Activated T-cell treated with anti-CD3 and anti-CD28 coated beads for 48 hours (primary cell): ENCODE results near the gene IGF1R.
A peak's percentile ranks its signal among the peaks of the same experiment; 100 is the strongest.

Experiments used
- DNase-seq: peaks from one replicate; pipeline ENCODE4 v3.0.0-alpha.2; 2020; ENCODE audit warnings: low read depth

Gene IGF1R

DNA sequence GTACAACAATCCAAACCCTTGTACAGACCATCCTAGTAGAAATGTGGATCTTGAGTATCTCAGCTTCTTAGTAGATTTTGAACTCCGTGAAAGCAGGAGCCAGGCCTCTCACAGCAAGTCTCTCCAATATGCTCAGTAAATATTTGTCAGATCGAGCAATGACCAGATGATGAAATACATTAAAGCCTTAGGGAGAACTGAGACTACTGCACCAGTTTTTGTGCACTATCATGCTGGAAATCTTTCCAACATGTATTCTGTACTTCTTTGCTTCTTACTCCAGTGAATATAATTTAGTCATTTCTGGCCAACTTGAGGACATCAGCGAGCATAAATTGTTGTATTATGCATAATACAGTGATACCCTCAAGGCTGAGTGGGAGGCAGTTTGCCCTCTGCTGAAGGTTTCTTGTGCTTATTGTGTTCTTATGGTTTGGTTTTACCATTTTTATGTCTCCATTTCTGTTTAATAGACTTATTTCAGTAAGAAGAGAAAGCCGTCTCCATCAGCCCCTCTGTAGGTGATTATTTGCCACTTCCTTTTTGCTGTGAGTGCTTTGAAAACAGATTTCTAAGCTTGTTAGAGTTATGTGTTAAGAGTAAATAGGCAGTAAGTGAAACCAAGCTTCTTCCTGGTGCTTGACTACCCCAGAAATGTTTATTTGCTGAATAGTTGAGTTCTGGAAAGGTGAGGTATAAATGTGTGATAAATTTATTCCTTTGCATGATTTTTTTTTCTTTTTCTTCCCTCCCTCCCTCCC, 212.1 kb downstream of the IGF1R start:
- DNase-seq = no peak

DNA sequence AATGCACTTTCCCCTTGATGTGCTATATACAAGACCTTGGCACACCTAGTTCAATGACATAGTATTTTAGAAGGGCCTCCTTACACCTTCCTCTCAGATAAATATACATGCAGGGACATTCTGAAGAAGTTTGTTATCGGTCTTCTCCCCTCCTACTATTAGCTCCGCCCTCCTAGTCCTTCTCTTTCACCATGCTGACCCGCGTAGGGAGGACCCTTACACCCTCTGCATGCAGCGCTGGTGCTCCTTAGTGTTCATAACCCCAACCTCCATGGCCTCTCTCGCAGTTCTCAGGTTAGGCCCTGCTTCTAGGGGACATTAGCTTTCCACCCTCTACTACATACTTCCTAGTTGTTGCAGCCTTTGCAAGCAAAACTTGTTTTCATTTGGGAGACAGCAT, 212.8 kb downstream of the IGF1R start:
- no peak for DNase-seq

DNA sequence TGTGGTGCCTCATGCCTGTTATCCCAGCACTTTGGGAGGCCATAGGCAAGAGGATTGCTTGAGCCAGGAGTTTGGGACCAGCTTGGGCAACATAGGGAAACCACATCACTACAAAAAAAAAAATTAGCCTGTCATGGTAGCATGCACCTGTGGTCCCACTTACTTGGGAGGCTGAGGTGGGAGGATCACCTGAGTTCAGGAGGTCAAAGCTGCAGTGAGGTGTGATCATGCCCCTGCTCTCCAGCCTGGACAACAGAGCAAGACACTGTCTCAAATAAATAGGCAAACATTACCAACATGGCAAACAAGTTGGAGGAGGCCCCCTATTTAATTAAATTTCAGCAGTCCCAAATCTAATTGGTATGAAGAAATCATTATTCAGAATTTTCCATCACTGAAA, 215.6 kb downstream of the IGF1R start:
- DNase-seq = no peak

GRCh38 chr15:98865397-98866339, 217.3 kb downstream of the IGF1R start:
- peak; percentile 66 for DNase-seq

- no peak for DNase-seq
Observed at GRCh38 chr15:98866511-98866910, 218.2 kb downstream of the IGF1R start.

DNA sequence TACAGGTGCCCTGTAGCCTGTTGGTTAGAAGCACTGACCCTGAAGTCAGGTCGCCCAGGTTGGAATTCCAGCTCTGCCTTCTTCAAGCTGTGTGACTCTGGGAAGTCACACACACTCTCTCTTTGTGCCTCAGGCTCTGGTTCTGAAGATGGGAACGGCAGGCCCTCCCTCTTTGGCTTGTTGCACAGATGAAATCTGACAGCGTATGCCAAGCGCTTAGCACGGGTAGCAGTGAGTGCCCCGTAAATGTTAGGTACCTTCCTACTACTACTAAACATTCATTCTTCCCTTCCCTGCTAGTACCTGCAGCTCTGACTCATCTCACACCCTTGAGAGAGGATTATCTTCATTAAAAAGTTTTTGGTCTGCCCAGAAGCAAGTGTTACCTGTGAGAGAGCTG, 220.2 kb downstream of the IGF1R start:
- no peak for DNase-seq

GRCh38 chr15:98870788-98871187, 222.4 kb downstream of the IGF1R start:
- no peak for DNase-seq

- DNase-seq = no peak
Observed at GRCh38 chr15:98872774-98873173, 224.4 kb downstream of the IGF1R start.

DNA sequence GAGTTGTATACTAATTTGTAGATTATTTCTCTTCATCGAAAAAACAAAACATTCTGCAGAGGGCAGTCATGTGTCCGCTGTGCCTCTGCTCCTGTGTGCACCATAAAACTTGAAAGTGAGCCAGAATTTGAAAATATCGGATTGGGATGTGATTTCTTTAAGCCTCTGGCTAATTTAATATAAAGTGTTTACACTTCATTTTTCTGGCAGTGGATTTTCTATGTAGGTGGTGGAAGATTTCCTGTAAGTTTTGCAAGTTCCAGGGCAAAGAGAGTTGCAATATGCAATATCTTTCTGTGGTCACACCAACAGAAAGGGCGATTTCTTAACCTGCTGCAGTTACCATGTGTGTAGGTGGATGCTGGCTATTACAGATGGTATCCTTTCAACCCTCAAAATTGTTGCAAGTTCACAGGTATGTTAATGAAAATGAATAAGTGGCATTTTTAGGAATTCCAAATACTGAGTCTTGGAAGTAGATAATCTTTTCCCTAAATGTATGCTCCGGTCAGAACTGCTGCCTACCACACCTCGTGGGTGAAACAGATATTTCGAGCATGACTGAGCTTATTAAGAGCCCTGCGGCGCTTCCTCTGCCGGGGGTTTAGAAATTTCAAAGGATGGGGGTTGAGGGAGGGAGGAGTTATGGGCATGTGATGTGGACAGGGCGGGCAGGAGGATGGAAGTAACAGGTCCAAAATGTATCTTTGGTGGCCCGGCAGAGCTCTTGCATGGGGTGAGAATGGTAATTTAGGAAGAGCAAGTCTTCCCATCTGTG, 225.3 kb downstream of the IGF1R start:
- no peak for DNase-seq

DNA sequence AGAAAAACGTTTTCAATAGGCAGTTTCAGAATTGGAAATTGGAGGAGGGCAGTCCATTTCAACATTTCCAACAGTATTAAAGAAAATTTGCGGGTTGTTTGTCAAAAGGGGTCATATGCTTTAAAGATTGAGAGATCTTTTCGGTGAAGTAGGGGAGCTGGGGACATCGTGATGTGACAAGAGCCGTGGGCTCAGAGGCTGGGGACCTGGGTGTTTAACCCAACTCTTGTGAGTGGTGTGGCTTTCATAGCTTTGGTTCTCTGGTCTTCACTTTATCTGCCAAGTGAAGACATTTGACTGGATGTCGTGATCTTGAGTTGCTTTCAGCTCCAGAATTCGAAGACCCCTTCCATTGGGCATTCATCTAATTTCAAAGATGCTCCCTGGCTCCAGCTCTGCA, 226.0 kb downstream of the IGF1R start:
- DNase-seq = no peak

DNA sequence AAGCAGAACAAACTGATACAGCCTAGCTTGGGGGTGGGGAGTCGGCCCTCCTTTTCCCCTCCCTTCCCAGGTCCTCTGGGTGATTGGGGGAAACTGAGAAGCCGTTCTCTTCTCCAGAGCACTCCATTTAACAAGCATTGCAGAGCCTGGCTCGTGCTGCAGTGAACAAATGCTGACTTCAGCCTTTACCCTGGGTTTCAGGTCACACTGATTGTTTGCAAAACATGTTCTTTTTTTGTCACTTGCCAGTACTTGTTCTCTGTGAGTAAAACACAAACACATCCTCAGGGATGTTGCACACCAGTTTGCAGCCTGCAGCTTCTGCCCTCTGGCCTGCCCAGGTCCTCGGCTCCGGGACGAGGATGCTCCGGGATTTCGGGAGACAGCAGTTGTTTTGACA, 226.4 kb downstream of the IGF1R start:
- DNase-seq = no peak

DNA sequence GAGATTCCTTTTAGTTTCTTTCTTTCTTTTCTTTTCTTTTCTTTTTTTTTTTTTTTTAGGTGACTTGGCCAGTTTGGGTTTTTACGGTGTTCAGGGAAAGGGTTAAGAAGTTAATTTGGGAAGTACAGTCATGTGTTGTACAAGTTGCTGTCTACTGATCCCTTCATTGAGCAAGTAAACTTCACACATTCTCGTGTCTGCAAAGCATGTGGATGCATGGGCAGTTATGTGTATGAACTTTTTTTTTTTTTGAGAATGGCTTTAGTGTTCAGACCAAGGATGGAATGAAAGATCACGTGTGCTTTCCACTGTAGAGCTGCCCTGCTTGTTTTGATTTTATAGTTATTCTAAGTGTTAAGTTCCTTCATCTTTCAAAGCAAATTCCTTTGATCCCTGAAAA, 227.0 kb downstream of the IGF1R start:
- no peak for DNase-seq

GRCh38 chr15:98876451-98877369, 228.4 kb downstream of the IGF1R start:
- DNase-seq = no peak

DNA sequence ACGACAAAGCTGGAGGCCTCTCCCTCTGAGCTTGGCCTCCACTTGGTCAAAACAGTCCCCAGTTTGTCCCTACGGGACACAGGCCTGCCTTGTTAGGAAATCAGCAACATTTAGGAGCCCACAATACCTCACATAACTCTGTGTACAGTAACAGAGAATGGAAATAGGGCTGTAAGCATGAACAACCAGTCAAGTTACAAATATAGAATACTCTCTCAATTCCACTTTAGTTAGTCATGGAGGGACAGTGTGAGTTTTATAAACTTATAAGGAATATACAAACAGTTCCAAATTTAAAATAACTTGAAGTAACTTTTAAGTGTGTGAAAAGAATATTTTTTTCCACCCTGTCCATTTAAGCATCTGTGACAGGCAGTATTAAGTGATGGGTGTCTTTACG, 229.8 kb downstream of the IGF1R start:
- DNase-seq = no peak

DNA sequence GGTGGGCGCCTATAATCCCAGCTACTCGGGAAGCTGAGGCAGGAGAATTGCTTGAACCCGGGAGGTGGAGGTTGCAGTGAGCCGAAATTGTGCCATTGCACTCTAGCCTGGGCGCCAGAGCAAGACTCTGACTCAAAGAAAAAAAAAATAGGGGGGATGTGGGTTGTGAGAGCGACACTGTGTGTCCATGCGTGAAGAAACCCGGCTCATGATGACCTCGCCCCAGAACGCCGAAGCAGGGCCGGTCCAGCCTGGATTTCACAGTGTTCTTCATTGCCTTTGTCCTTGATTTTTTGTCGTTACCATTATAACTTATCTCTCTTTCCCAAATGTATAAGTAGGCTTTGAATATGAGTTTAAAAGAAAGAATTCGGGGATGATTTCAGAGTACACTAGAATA, 230.5 kb downstream of the IGF1R start:
- DNase-seq = no peak

DNA sequence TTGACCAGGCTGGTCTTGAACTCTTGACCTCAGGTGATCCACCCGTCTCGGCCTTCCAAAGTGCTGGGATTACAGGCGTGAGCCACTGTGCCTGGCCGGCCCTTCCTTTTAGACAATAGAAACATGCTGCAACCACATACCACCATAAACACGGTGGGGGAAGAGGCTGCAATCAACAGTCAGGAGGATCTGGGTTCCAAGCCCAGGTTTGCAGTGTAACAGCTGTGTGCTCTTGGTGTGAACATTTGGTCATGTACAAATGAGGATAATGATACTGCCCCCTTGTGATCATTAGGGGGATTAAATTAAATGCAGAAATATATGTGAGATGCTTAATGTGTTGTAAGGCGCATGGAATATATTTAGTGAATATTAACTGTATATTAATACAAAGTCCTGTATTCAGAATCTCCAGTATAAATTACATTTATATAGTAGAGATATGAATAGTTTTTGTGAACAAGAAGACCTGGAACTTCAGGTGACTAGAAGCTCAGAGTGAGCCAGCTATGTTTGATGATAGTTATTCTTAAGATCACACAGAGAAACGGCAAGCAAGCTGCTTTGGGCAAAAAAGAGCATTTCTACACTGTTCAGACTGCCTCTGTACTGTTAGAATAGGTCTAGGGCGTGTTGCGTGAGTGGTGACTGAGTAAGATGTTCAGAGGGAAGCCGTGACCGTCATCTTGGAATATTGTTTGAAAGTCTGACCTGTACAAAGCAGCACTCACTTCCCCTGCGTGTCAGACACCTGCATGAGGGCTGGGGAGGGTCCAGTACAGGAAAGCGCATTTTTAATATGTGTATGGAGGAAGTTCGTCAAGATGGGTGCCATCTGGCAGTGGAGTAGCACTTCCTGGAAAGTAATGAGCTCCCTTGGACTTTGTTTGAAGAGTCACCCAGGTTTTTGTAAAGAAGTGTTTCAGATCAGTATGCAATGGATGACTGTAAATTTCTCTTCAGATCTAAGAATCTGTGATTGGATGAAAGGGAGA, 233.5 kb downstream of the IGF1R start:
- DNase-seq = no peak

- DNase-seq = no peak
Observed at GRCh38 chr15:98883478-98883877, 235.1 kb downstream of the IGF1R start.

DNA sequence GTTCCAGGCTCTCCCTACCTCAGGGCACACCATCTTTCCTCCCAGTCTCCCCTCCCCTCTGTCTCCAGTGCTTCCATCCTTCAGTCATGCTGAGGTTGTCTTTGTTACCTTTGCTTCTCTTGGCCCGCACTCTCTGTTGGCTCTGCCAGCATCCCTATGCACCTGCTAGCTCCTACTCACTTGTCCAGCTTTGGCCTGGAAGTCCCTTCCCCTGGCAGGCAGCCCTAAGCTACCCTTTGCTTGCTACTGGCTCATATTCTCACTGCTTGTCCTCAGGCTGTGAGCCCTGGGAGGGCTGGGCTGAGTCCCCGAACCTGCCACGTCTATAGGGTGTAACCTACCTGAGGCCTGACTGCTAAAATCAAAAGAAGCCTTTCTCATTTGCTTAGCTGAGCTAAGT, 236.6 kb downstream of the IGF1R start:
- DNase-seq = no peak

- no peak for DNase-seq
Observed at GRCh38 chr15:98887976-98888375, 239.6 kb downstream of the IGF1R start.

GRCh38 chr15:98888820-98889479, 240.6 kb downstream of the IGF1R start:
- DNase-seq = no peak
